H1 (cell line): ENCODE measurements around the gene FXR1. TPM values are rescaled to one million over a fixed set of nuclear protein-coding genes. Genes with fewer than 3 reads are reported as not detected.

Experiments used
- polyA plus RNA-seq, 7 experiments: library from polyadenylated mRNA; depleted of rRNA in 3 of 7; stranded (reverse) in 5 of 7; unstranded in 2 of 7; fragments of >200 nt in 5 of 7; fragments of 200-250 nt in 2 of 7; gene quantifications; 1 replicate in 5 of 7; 2 replicates in 1 of 7; 4 replicates in 1 of 7; pipeline versions ENCODE4 v1.2.1 to v1.2.3, GENCODE V29; 2011 to 2013; ENCODE audit warnings: missing spikeins in 2 of 7, mixed read lengths in 2 of 7
- total RNA-seq: library from RNA; stranded (reverse); fragmentation: NEBNext Ultra II Directional; extraction: Animal tissue kit (Norgen Biotek cat#: 25700); gene quantifications from 2 replicates; pipeline ENCODE4 v1.2.1, GENCODE V29; 2021

The FXR1 gene
- total and polyA plus RNA-seq, 2 of the 8 experiments (the other 6 are each of a cell fraction or from before 2014, with no cell fraction given): 108 to 283 TPM

Other genes starting within 250 kb of the FXR1 start
- gene CCDC39, start 233.2 kb upstream of the FXR1 start, total RNA-seq: 0.34 and 0.80 TPM in 2 replicates
- 0.12 and 0.24 TPM in 2 replicates for gene CCDC39, start 233.2 kb upstream of the FXR1 start, polyA plus RNA-seq (2011; rRNA removed)
- 82.2 and 90.9 TPM in 2 replicates for gene DNAJC19, start 77.1 kb downstream of the FXR1 start, total RNA-seq
- 62.4 and 65.9 TPM in 2 replicates for gene DNAJC19, start 77.1 kb downstream of the FXR1 start, polyA plus RNA-seq (2011; rRNA removed)